Liver (tissue), 9 donors: ENCODE measurements around the gene SCTR. TPM values are rescaled to one million over a fixed set of nuclear protein-coding genes. Genes with fewer than 3 reads are reported as not detected.
A peak's percentile ranks its signal among the peaks of the same experiment; 100 is the strongest.

Source experiments
- DNase-seq: peaks from one replicate; pipeline ENCODE4 v3.0.0-alpha.2; 2017; ENCODE audit warnings: low spot score
- H3K27ac ChIP-seq, 2 donors: one replicate each; pipeline ENCODE4 v1.7.0; 2013; ENCODE audit warnings: inconsistent platforms in 2 of 2, low read length in 2 of 2, control low read depth in 1 of 2, low read depth in 1 of 2, mild to moderate bottlenecking in 1 of 2
- H3K27me3 ChIP-seq, 4 donors: one replicate each; pipeline versions ENCODE4 v1.6.1 to v1.7.0; 2013; ENCODE audit warnings: low read length in 3 of 4, inconsistent platforms in 1 of 4, mild to moderate bottlenecking in 1 of 4, moderate library complexity in 1 of 4; ENCODE audit not compliant: control insufficient read depth in 4 of 4, insufficient read depth in 4 of 4
- H3K36me3 ChIP-seq, 4 donors: one replicate each; pipeline versions ENCODE4 v1.6.1 to v1.7.0; 2013; ENCODE audit warnings: low read length in 3 of 4, mild to moderate bottlenecking in 3 of 4, low read depth in 1 of 4, moderate library complexity in 1 of 4; ENCODE audit not compliant: control insufficient read depth in 4 of 4, insufficient read depth in 3 of 4
- H3K4me1 ChIP-seq, 4 donors: one replicate each; pipeline versions ENCODE4 v1.6.1 to v1.7.0; 2013; ENCODE audit warnings: low read length in 3 of 4, mild to moderate bottlenecking in 3 of 4, moderate library complexity in 1 of 4; ENCODE audit not compliant: control insufficient read depth in 4 of 4, insufficient read depth in 4 of 4
- H3K4me3 ChIP-seq, 3 donors: one replicate each; pipeline versions ENCODE4 v1.6.1 to v1.7.0; 2013; ENCODE audit warnings: low read length in 3 of 3, control low read depth in 1 of 3, low read depth in 1 of 3, mild to moderate bottlenecking in 1 of 3
- H3K9ac ChIP-seq, 2 donors: one replicate each; pipeline ENCODE4 v1.7.0; 2013; ENCODE audit warnings: low read length in 2 of 2, mild to moderate bottlenecking in 2 of 2, moderate library complexity in 2 of 2, control low read depth in 1 of 2, low read depth in 1 of 2
- H3K9me3 ChIP-seq, 4 donors: one replicate each; pipeline versions ENCODE4 v1.6.1 to v1.7.0; 2013; ENCODE audit warnings: low read length in 3 of 4; ENCODE audit not compliant: control insufficient read depth in 4 of 4
- ATF3 ChIP-seq: IDR thresholded peaks from 2 replicates; pipeline ENCODE4 v1.6.1; 2016; ENCODE audit warnings: antibody characterized with exemption
- CTCF ChIP-seq: fragments of 150-350 bp; IDR thresholded peaks from 2 replicates; pipeline ENCODE4 v1.5.1; 2017; ENCODE audit warnings: improper control_type of control experiment, low read depth, low read length; ENCODE audit not compliant: missing input control
- EGR1 ChIP-seq, 2 donors: IDR thresholded peaks; 2 replicates each; pipeline ENCODE4 v1.6.1; 2016 to 2018; ENCODE audit warnings: antibody characterized with exemption in 2 of 2, low read depth in 2 of 2
- FOXA1 ChIP-seq: IDR thresholded peaks from 2 replicates; pipeline ENCODE4 v1.6.1; 2016; ENCODE audit warnings: antibody characterized with exemption
- FOXA2 ChIP-seq: IDR thresholded peaks from 2 replicates; pipeline ENCODE4 v1.6.1; 2016; ENCODE audit warnings: antibody characterized with exemption
- GABPA ChIP-seq, 2 donors: IDR thresholded peaks in 1 of 2; conservative IDR thresholded peaks in 1 of 2; 2 replicates each; pipeline ENCODE4 v1.6.1; 2016; ENCODE audit warnings: antibody characterized with exemption in 2 of 2, mild to moderate bottlenecking in 1 of 2, moderate library complexity in 1 of 2
- HNF4A ChIP-seq, 2 donors: conservative IDR thresholded peaks; 2 replicates each; pipeline ENCODE4 v1.6.1; 2016; ENCODE audit warnings: antibody characterized with exemption in 2 of 2, mild to moderate bottlenecking in 2 of 2
- HNF4G ChIP-seq: IDR thresholded peaks from 2 replicates; pipeline ENCODE4 v1.6.1; 2016; ENCODE audit warnings: antibody characterized with exemption
- JUND ChIP-seq, 2 donors: IDR thresholded peaks; 2 replicates each; pipeline ENCODE4 v1.6.1; 2016; ENCODE audit warnings: antibody characterized with exemption in 2 of 2
- MAX ChIP-seq: IDR thresholded peaks from 2 replicates; pipeline ENCODE4 v1.6.1; 2016; ENCODE audit warnings: antibody characterized with exemption
- NR2F2 ChIP-seq: IDR thresholded peaks from 2 replicates; pipeline ENCODE4 v1.6.1; 2016; ENCODE audit warnings: antibody characterized with exemption
- RAD21 ChIP-seq, 2 donors: IDR thresholded peaks; 2 replicates each; pipeline ENCODE4 v1.6.1; 2016; ENCODE audit warnings: antibody characterized with exemption in 2 of 2, mild to moderate bottlenecking in 2 of 2
- REST ChIP-seq: IDR thresholded peaks from 2 replicates; pipeline ENCODE4 v1.6.1; 2016; ENCODE audit warnings: antibody characterized with exemption, mild to moderate bottlenecking
- RXRA ChIP-seq, 2 donors: IDR thresholded peaks; 2 replicates each; pipeline ENCODE4 v1.6.1; 2017 to 2018; ENCODE audit warnings: antibody characterized with exemption in 2 of 2, mild to moderate bottlenecking in 1 of 2
- SP1 ChIP-seq: IDR thresholded peaks from 2 replicates; pipeline ENCODE4 v1.6.1; 2018; ENCODE audit warnings: antibody characterized with exemption, mild to moderate bottlenecking
- TAF1 ChIP-seq: conservative IDR thresholded peaks from 2 replicates; pipeline ENCODE4 v1.6.1; 2016; ENCODE audit warnings: antibody characterized with exemption, mild to moderate bottlenecking
- YY1 ChIP-seq: IDR thresholded peaks from 2 replicates; pipeline ENCODE4 v1.6.1; 2016; ENCODE audit warnings: antibody characterized with exemption, mild to moderate bottlenecking
- ZBTB33 ChIP-seq: IDR thresholded peaks from 2 replicates; pipeline ENCODE4 v1.6.1; 2016; ENCODE audit warnings: antibody characterized with exemption
- WGBS: extraction: QIAGEN DNeasy Blood & Tissue Kit; methylation state at CpG from one replicate; pipeline ENCODE4 v1.1.7; 2013; 5-methylcytosine and 5-hydroxymethylcytosine counted together
- polyA plus RNA-seq, 2 donors: library from polyadenylated mRNA; stranded (reverse) in 1 of 2; unstranded in 1 of 2; fragments of 200-250 nt in 1 of 2; fragments of >200 nt in 1 of 2; fragmentation: Nextera tagmentation in 1 of 2; extraction: Ambion mirVana in 1 of 2; gene quantifications; one replicate each; pipeline versions ENCODE4 v1.2.1 to v1.2.3, GENCODE V29; 2013 to 2015
- total RNA-seq, 2 donors: library from RNA; depleted of rRNA; stranded (reverse); fragments of >200 nt; gene quantifications; one replicate each; pipeline ENCODE4 v1.2.3, GENCODE V29; 2014
- donor health status: healthy.
- donor health status: healthy.
- donor health status: healthy.
- donor health status: healthy.
- donor health status: healthy.

Gene SCTR
- total and polyA plus RNA-seq, 4 donors, result 0.17 to 0.47 (median 0.29) TPM

- Histone ChIP-seq H3K4me1 (peaks cover 19 to 75% (median 51%) of the 10 kb centered on the region in 4 donors), H3K36me3 (no peaks in the 10 kb centered on the region), H3K9ac (no peak overlapping the region), H3K9me3 (no peaks in the 10 kb centered on the region), H3K4me3 (no peak overlapping the region), H3K27me3 (no peaks in the 10 kb centered on the region), H3K27ac (peak overlapping the region; percentile 86 to 89)
- TF ChIP-seq ATF3 (peak; percentile 74), RXRA (IDR thresholded peaks at IDR 0.05) (peak; percentile 96 to 98), JUND (IDR thresholded peaks at IDR 0.05) (peak; percentile 72 to 83), TAF1 (peak; percentile 84), ZBTB33 (no peak), RAD21 (IDR thresholded peaks at IDR 0.05) (peak; percentile 43 to 49), SP1 (peak; percentile 99), EGR1 (IDR thresholded peaks at IDR 0.05; ENCODE audit: low read depth in 2 of 2) (peak in 1 of 2 donors; percentile 64), FOXA2 (peak; percentile 99), YY1 (peak; percentile 90), FOXA1 (peak; percentile 96), HNF4A (conservative IDR thresholded peaks at IDR 0.05) (peak; percentile 86 to 88), REST (peak; percentile 74), NR2F2 (peak; percentile 75), HNF4G (peak; percentile 66), GABPA (IDR thresholded peaks at IDR 0.05 in 1 of 2, conservative IDR thresholded peaks at IDR 0.05 in 1 of 2) (peak in 1 of 2 donors; percentile 44), CTCF (no peak), MAX (peak; percentile 100)
- DNase-seq, result peak; percentile 76
- 9% methylated on average over 9 of the region's 9 CpGs for WGBS
Measured at GRCh38 chr2:119487434-119488244, 36.6 kb downstream of the SCTR start.
